Astrocyte (in vitro differentiated cells and primary cell): Measurements from ENCODE around the gene NUFIP2. TPM values are rescaled to one million over a fixed set of nuclear protein-coding genes. Genes with fewer than 3 reads are reported as not detected.
"Not testable (repeated sequence)": the region's sequence is repeated elsewhere in the genome, so short reads cannot be mapped to it uniquely, and the experiment has no call there.

Source experiments
- DNase-seq: peaks from one replicate; pipeline ENCODE4 v3.0.0-alpha.2; 2010; ENCODE audit warnings: low read depth
- FAIRE-seq: peaks from 2 replicates; lab custom pipeline; 2011; peaks lifted over from hg19 to GRCh38; lab: Jason Lieb, UNC
- H2AFZ ChIP-seq: 2 replicates; pipeline ENCODE4 v1.6.0; 2012; ENCODE audit warnings: low read depth, low read length, inconsistent platforms
- H3K27ac ChIP-seq: 2 replicates; pipeline ENCODE4 v1.5.1; 2011; ENCODE audit warnings: low read depth, low read length, inconsistent platforms
- H3K27me3 ChIP-seq: 2 replicates; pipeline ENCODE4 v1.6.0; 2011; ENCODE audit warnings: low read length, inconsistent platforms; ENCODE audit not compliant: insufficient read depth
- H3K36me3 ChIP-seq: 2 replicates; pipeline ENCODE4 v1.5.1; 2011; ENCODE audit warnings: low read length, inconsistent platforms; ENCODE audit not compliant: insufficient read depth
- H3K4me1 ChIP-seq: 2 replicates; pipeline ENCODE4 v1.5.1; 2011; ENCODE audit warnings: low read length, inconsistent platforms; ENCODE audit not compliant: insufficient read depth
- H3K4me2 ChIP-seq: 2 replicates; pipeline ENCODE4 v1.6.0; 2012; ENCODE audit warnings: low read length, inconsistent platforms
- H3K4me3 ChIP-seq: 2 replicates; pipeline ENCODE4 v1.5.1; 2011; ENCODE audit warnings: low read depth, mild to moderate bottlenecking, low read length, inconsistent platforms; ENCODE audit not compliant: insufficient read depth
- H3K79me2 ChIP-seq: 2 replicates; pipeline ENCODE4 v1.6.0; 2012; ENCODE audit warnings: mild to moderate bottlenecking, low read length, inconsistent platforms; ENCODE audit not compliant: insufficient read depth
- H3K9ac ChIP-seq: 2 replicates; pipeline ENCODE4 v1.6.0; 2012; ENCODE audit warnings: mild to moderate bottlenecking, low read length, inconsistent platforms
- H3K9me3 ChIP-seq: 2 replicates; pipeline ENCODE4 v1.5.1; 2012; ENCODE audit warnings: low read depth, mild to moderate bottlenecking, low read length, inconsistent platforms; ENCODE audit not compliant: insufficient read depth
- H4K20me1 ChIP-seq: 2 replicates; pipeline ENCODE4 v1.6.0; 2012; ENCODE audit warnings: low read length, inconsistent platforms; ENCODE audit not compliant: insufficient read depth
- H3K27ac Mint-ChIP-seq: one replicate; pipeline ENCODE4 v1.8.0; 2021; ENCODE audit warnings: mild to moderate bottlenecking, mixed read lengths; ENCODE audit not compliant: unreplicated experiment
- H3K27me3 Mint-ChIP-seq: one replicate; pipeline ENCODE4 v1.8.0; 2021; ENCODE audit warnings: low read depth, mixed read lengths; ENCODE audit not compliant: unreplicated experiment
- H3K36me3 Mint-ChIP-seq: one replicate; pipeline ENCODE4 v1.8.0; 2021; ENCODE audit warnings: low read depth, mixed read lengths; ENCODE audit not compliant: unreplicated experiment
- H3K4me1 Mint-ChIP-seq: one replicate; pipeline ENCODE4 v1.8.0; 2021; ENCODE audit warnings: low read depth, mixed read lengths; ENCODE audit not compliant: unreplicated experiment
- H3K4me3 Mint-ChIP-seq: one replicate; pipeline ENCODE4 v1.8.0; 2021; ENCODE audit warnings: mild to moderate bottlenecking, moderate library complexity, mixed read lengths; ENCODE audit not compliant: unreplicated experiment
- H3K9me3 Mint-ChIP-seq: one replicate; pipeline ENCODE4 v1.8.0; 2021; ENCODE audit warnings: mild to moderate bottlenecking, mixed read lengths; ENCODE audit not compliant: unreplicated experiment
- EZH2 ChIP-seq: IDR thresholded peaks from 2 replicates; pipeline ENCODE4 v1.6.1; 2012; ENCODE audit warnings: mild to moderate bottlenecking, low read length, inconsistent platforms; ENCODE audit not compliant: insufficient read depth
- total RNA-seq: library from RNA; stranded (reverse); gene quantifications from 2 replicates; pipeline ENCODE4 v1.2.1, GENCODE V29; 2021
- TF ChIP-seq, protein P1 (sequence below): IDR thresholded peaks from 2 replicates; pipeline ENCODE4 v1.5.1; 2011; ENCODE audit warnings: low read depth, mild to moderate bottlenecking, inconsistent platforms, low read length, moderate library complexity; ENCODE audit not compliant: insufficient read depth

Gene NUFIP2
- total RNA-seq, 1 donor from 2014 or later = 79.8 TPM

DNA sequence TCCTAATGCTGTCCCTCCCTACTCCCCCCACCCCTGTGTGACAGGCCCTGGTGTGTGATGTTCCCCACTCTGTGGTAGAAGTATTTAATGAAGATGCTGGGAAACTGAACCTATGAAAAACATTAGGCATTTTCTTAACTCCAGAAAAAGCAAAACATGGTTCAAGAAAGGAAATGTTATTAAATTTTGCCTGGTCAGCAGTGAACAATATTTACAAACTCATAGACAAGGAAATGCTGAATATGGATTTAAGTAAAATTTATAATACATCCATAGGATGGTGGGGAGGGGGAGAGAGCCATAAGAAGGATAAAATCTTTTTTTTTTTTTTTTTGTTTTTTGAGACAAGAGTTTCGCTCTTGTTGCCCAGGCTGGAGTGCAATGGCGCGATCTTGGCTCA is 58.0 kb downstream of the NUFIP2 start:
- no peak for FAIRE-seq
- TF ChIP-seq EZH2 = no peak
- TF ChIP-seq, protein P1, sequence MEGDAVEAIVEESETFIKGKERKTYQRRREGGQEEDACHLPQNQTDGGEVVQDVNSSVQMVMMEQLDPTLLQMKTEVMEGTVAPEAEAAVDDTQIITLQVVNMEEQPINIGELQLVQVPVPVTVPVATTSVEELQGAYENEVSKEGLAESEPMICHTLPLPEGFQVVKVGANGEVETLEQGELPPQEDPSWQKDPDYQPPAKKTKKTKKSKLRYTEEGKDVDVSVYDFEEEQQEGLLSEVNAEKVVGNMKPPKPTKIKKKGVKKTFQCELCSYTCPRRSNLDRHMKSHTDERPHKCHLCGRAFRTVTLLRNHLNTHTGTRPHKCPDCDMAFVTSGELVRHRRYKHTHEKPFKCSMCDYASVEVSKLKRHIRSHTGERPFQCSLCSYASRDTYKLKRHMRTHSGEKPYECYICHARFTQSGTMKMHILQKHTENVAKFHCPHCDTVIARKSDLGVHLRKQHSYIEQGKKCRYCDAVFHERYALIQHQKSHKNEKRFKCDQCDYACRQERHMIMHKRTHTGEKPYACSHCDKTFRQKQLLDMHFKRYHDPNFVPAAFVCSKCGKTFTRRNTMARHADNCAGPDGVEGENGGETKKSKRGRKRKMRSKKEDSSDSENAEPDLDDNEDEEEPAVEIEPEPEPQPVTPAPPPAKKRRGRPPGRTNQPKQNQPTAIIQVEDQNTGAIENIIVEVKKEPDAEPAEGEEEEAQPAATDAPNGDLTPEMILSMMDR = no peak

DNA sequence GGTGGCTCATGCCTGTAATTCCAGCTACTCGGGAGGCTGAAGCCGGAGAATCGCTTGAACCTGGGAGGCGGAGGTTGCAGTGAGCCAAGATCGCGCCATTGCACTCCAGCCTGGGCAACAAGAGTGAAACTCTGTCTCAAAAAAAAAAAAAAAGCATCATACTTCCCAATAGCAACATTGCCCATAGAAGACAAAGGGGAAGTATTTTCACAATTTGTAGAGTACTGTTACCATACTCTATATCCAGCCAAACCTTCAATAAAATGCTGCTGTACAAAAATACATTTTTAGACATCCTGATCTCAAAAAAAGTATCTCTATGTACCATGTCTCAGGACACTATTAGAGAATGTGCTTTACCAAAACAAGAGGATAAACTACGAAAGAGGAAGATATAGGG is 59.0 kb downstream of the NUFIP2 start:
- not testable (repeated sequence) for H3K27ac ChIP-seq, DNase-seq, H3K4me2 ChIP-seq, H3K9me3 ChIP-seq, H3K27me3 Mint-ChIP-seq, FAIRE-seq, H3K36me3 Mint-ChIP-seq, H3K4me1 Mint-ChIP-seq, H3K27me3 ChIP-seq, H3K27ac Mint-ChIP-seq, H3K4me3 Mint-ChIP-seq, H3K79me2 ChIP-seq, H4K20me1 ChIP-seq, H2AFZ ChIP-seq, H3K9me3 Mint-ChIP-seq, H3K36me3 ChIP-seq, H3K4me3 ChIP-seq, H3K9ac ChIP-seq
- H3K4me1 ChIP-seq = peaks cover 13% of the 10 kb centered on the region

More for the DNA sequence above, 58.0 kb downstream of the NUFIP2 start:
- Mint-ChIP-seq H3K4me3 (no peak overlapping the region), H3K27me3 (no peaks in the 10 kb centered on the region), H3K4me1 (peaks cover 13% of the 10 kb centered on the region), H3K27ac (no peak overlapping the region), H3K9me3 (no peaks in the 10 kb centered on the region), H3K36me3 (no peaks in the 10 kb centered on the region)
- Histone ChIP-seq H3K27ac (no peak overlapping the region), H3K27me3 (no peaks in the 10 kb centered on the region), H3K79me2 (no peaks in the 10 kb centered on the region), H2AFZ (no peak overlapping the region), H3K4me3 (no peak overlapping the region), H3K4me2 (no peak overlapping the region), H3K36me3 (no peaks in the 10 kb centered on the region), H3K4me1 (peaks cover 22% of the 10 kb centered on the region), H3K9me3 (no peaks in the 10 kb centered on the region), H3K9ac (no peak overlapping the region), H4K20me1 (no peaks in the 10 kb centered on the region)
- no peak for DNase-seq

DNA sequence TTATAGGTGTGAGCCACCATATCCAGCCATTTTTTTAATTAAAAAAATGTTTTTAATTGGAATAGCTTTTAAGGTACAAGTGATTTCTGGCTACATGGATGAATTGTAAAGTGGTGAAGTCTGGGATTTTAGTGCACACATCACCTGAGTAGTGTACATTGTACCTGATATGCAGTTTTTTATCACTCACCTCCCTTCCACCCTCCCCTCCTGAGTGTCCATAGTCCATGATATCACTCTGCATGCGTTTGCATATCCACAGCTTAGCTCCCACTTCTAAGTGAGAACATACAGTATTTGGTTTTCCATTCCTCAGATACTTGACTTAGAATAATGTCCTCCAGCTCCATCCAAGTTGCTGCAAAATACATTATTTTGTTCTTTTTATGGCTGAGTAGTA is 60.6 kb downstream of the NUFIP2 start:
- FAIRE-seq = no peak
- Mint-ChIP-seq H3K27me3 (peaks cover 4% of the 10 kb centered on the region), H3K4me1 (peaks cover under 1% of the 10 kb centered on the region), H3K9me3 (no peaks in the 10 kb centered on the region), H3K27ac (no peak overlapping the region), H3K36me3 (no peaks in the 10 kb centered on the region), H3K4me3 (no peak overlapping the region)
- no peak overlapping the region for H2AFZ ChIP-seq
- H3K27me3 ChIP-seq = no peaks in the 10 kb centered on the region
- TF ChIP-seq, protein P1 = no peak
- TF ChIP-seq EZH2 = no peak
- no peaks in the 10 kb centered on the region for H3K9me3 ChIP-seq
- H3K4me1 ChIP-seq = peaks cover 7% of the 10 kb centered on the region
- H3K79me2 ChIP-seq = no peaks in the 10 kb centered on the region
- no peak overlapping the region for H3K9ac ChIP-seq
- H3K4me3 ChIP-seq = no peak overlapping the region
- no peak overlapping the region for H3K27ac ChIP-seq
- no peak overlapping the region for H3K4me2 ChIP-seq
- DNase-seq = no peak
- H4K20me1 ChIP-seq = no peaks in the 10 kb centered on the region
- H3K36me3 ChIP-seq = no peaks in the 10 kb centered on the region
